Measurements from ENCODE around the gene ZNF462. TPM values are rescaled to one million over a fixed set of nuclear protein-coding genes. Genes with fewer than 3 reads are reported as not detected.

The ZNF462 gene
- total RNA-seq, 3 donors from 2014 or later (not counting 1 experiment from before 2014, with no cell fraction given): 0.33 to 0.93 (median 0.35) TPM

DNA sequence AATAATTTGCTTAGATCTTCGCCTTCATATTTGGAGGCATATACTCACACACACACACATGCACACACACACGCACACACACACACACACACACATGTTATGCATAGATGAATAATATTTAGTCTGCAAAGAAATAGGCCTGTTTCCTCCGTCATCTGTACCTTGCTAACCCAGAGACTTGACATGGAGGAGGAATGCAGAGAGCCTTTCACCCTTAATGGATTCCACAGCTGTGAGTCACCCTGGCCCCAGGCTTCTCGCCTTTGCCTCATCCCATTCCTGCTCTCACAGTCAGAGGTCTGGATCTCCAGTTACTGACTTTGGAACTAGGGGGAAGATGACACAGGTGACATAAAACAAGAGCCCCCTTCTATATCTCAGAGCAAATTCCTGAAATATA lies 29.7 kb downstream of the ZNF462 start:
- H3K36me3 ChIP-seq (ENCODE audit: control insufficient read depth, insufficient read depth, low read length): no peaks in the 10 kb centered on the region
- intact Hi-C loops (cut with micrococcal nuclease): no loop called here
- H3K9me3 Mint-ChIP-seq: no peaks in the 10 kb centered on the region
- no peak overlapping the region for H3K4me3 Mint-ChIP-seq
- no peaks in the 10 kb centered on the region for H3K27me3 Mint-ChIP-seq (ENCODE audit: low read depth in 2 of 2)
- no peaks in the 10 kb centered on the region for H3K27me3 ChIP-seq (ENCODE audit: control insufficient read depth, insufficient read depth, low read length)
- H3K4me1 ChIP-seq (ENCODE audit: control insufficient read depth, insufficient read depth, low read length): no peaks in the 10 kb centered on the region
- no peak overlapping the region for H3K27ac Mint-ChIP-seq
- H3K27ac ChIP-seq (ENCODE audit: low read length): no peak overlapping the region
- no peak for DNase-seq
- H3K4me3 ChIP-seq (ENCODE audit: low read length): no peak overlapping the region
- H3K9me3 ChIP-seq (ENCODE audit: control insufficient read depth, insufficient read depth, low read length): no peaks in the 10 kb centered on the region
- TF ChIP-seq, protein P1, sequence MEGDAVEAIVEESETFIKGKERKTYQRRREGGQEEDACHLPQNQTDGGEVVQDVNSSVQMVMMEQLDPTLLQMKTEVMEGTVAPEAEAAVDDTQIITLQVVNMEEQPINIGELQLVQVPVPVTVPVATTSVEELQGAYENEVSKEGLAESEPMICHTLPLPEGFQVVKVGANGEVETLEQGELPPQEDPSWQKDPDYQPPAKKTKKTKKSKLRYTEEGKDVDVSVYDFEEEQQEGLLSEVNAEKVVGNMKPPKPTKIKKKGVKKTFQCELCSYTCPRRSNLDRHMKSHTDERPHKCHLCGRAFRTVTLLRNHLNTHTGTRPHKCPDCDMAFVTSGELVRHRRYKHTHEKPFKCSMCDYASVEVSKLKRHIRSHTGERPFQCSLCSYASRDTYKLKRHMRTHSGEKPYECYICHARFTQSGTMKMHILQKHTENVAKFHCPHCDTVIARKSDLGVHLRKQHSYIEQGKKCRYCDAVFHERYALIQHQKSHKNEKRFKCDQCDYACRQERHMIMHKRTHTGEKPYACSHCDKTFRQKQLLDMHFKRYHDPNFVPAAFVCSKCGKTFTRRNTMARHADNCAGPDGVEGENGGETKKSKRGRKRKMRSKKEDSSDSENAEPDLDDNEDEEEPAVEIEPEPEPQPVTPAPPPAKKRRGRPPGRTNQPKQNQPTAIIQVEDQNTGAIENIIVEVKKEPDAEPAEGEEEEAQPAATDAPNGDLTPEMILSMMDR (IDR thresholded peaks at IDR 0.05): no peak
- no peaks in the 10 kb centered on the region for H3K36me3 Mint-ChIP-seq
- no peak for ATAC-seq
- 83% methylated on average over 2 of the region's 4 CpGs for WGBS (ENCODE audit: insufficient coverage)
- H3K4me1 Mint-ChIP-seq: no peaks in the 10 kb centered on the region

DNA sequence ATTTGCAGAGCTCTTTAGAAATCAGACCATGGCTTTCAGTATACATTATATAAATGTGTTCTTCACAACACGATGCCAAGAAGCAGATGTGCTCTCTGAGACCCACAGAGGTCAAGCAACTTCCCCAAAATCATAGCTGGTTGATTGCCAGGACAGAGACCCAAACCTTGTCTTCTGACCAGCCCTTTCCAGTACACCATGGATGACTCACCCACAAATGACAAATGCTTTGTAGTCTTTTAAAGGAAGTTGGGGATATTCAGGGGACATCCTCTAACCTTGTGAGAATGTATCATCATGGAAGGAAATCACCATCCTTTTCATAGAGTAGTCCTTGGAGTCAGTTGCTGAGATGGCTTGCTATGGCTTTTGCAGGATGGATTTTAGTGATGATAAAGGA lies 30.1 kb downstream of the ZNF462 start:
- Histone ChIP-seq H3K27me3 (ENCODE audit: control insufficient read depth, insufficient read depth, low read length) (no peaks in the 10 kb centered on the region), H3K27ac (ENCODE audit: low read length) (no peak overlapping the region), H3K4me3 (ENCODE audit: low read length) (no peak overlapping the region), H3K4me1 (ENCODE audit: control insufficient read depth, insufficient read depth, low read length) (no peaks in the 10 kb centered on the region), H3K9me3 (ENCODE audit: control insufficient read depth, insufficient read depth, low read length) (no peaks in the 10 kb centered on the region), H3K36me3 (ENCODE audit: control insufficient read depth, insufficient read depth, low read length) (no peaks in the 10 kb centered on the region)
- DNase-seq (no peak), ATAC-seq (no peak)
- TF ChIP-seq, protein P1 (IDR thresholded peaks at IDR 0.05): no peak
- 40% methylated on average over 1 of the region's 1 CpG for WGBS (ENCODE audit: insufficient coverage)
- H3K36me3 Mint-ChIP-seq: no peaks in the 10 kb centered on the region
- no peak overlapping the region for H3K4me3 Mint-ChIP-seq
- H3K27me3 Mint-ChIP-seq (ENCODE audit: low read depth in 2 of 2): no peaks in the 10 kb centered on the region
- no peaks in the 10 kb centered on the region for H3K9me3 Mint-ChIP-seq
- H3K4me1 Mint-ChIP-seq: no peaks in the 10 kb centered on the region
- intact Hi-C loops (cut with micrococcal nuclease): no loop called here
- H3K27ac Mint-ChIP-seq: no peak overlapping the region

DNA sequence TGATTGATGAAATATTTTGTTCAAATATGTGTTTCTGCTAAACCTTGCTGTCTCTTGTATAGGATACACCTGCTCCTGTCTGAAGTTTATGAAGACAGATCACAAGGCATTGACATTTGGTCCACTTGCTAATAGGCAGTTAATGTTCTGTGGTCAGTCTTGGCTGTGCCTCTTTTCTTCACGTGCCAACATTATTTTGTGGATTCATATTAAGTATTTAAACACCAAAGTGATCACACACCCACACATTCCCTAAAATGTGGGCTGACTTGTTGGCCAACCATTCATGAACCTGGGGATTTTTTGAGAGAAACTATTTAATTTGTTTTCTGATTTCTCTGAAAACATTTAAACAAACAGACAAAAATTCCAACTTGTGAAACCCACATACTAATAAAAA lies 33.7 kb downstream of the ZNF462 start:
- intact Hi-C loops (cut with micrococcal nuclease): no loop called here
- Mint-ChIP-seq H3K4me1 (no peaks in the 10 kb centered on the region), H3K4me3 (no peak overlapping the region), H3K9me3 (peaks cover 0 to 6% of the 10 kb centered on the region in 2 donors), H3K27me3 (ENCODE audit: low read depth in 2 of 2) (no peaks in the 10 kb centered on the region), H3K36me3 (no peaks in the 10 kb centered on the region), H3K27ac (no peak overlapping the region)
- H3K27ac ChIP-seq (ENCODE audit: low read length): no peak overlapping the region
- no peaks in the 10 kb centered on the region for H3K9me3 ChIP-seq (ENCODE audit: control insufficient read depth, insufficient read depth, low read length)
- H3K4me1 ChIP-seq (ENCODE audit: control insufficient read depth, insufficient read depth, low read length): no peaks in the 10 kb centered on the region
- no peaks in the 10 kb centered on the region for H3K36me3 ChIP-seq (ENCODE audit: control insufficient read depth, insufficient read depth, low read length)
- TF ChIP-seq, protein P1 (IDR thresholded peaks at IDR 0.05): no peak
- WGBS (ENCODE audit: insufficient coverage): no CpG with 5 or more reads among the region's 1 CpG
- no peak overlapping the region for H3K4me3 ChIP-seq (ENCODE audit: low read length)
- no peak for ATAC-seq
- H3K27me3 ChIP-seq (ENCODE audit: control insufficient read depth, insufficient read depth, low read length): no peaks in the 10 kb centered on the region
- DNase-seq: no peak

DNA sequence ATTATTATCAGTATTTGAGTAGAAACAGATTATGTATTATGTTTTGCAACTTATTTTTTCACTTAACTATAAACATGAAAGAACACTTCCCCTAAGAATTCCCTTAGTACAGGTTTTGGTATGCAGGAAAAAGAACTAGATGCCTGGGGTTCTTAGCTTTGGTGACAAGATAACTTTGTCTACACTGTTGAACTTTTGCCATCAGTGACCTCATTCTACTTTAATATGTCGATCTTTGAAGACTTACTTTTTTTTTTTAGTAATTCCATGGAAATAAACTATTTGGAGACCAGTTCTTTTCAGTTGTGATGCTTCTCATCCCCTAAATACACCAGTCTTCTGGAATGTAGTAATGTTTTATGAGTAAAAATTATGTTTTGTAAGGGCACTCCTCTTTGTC lies 34.3 kb downstream of the ZNF462 start:
- H3K4me3 Mint-ChIP-seq: no peak overlapping the region
- Histone ChIP-seq H3K27me3 (ENCODE audit: control insufficient read depth, insufficient read depth, low read length) (no peaks in the 10 kb centered on the region), H3K4me3 (ENCODE audit: low read length) (no peak overlapping the region), H3K4me1 (ENCODE audit: control insufficient read depth, insufficient read depth, low read length) (no peaks in the 10 kb centered on the region), H3K36me3 (ENCODE audit: control insufficient read depth, insufficient read depth, low read length) (no peaks in the 10 kb centered on the region), H3K27ac (ENCODE audit: low read length) (no peak overlapping the region), H3K9me3 (ENCODE audit: control insufficient read depth, insufficient read depth, low read length) (no peaks in the 10 kb centered on the region)
- WGBS (ENCODE audit: insufficient coverage): 100% methylated on average over 1 of the region's 1 CpG
- no peaks in the 10 kb centered on the region for H3K27me3 Mint-ChIP-seq (ENCODE audit: low read depth in 2 of 2)
- ATAC-seq (no peak), DNase-seq (no peak)
- peaks cover 0 to 6% of the 10 kb centered on the region in 2 donors for H3K9me3 Mint-ChIP-seq
- intact Hi-C loops (cut with micrococcal nuclease): no loop called here
- TF ChIP-seq, protein P1 (IDR thresholded peaks at IDR 0.05): no peak
- H3K27ac Mint-ChIP-seq: no peak overlapping the region
- H3K4me1 Mint-ChIP-seq: no peaks in the 10 kb centered on the region
- H3K36me3 Mint-ChIP-seq: no peaks in the 10 kb centered on the region
